Measurements from ENCODE around the gene SLC9A1.
"Not testable (repeated sequence)": the region's sequence is repeated elsewhere in the genome, so short reads cannot be mapped to it uniquely, and the experiment has no call there.

Gene SLC9A1

DNA sequence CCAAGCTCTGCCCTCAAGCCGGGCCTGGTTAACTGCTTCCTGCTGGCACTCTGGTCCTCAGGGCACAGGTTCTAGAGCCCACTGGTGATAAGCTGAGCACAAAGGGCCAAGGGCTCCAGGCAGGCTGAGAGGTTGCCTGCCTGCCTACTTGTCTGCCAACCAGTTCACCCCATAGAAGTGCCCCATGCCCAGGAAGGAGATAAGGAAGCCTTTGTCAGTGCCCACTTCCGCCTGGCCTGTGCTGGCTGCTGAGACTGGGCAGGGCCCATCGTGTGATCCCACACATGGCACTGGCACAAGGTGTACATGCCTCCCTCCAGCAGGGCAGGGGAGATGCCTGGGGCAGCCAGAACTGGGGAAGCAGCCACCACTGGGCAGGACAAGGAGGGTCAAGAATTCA lies 24.1 kb downstream of the SLC9A1 start:
- no peak for DNase-seq

DNA sequence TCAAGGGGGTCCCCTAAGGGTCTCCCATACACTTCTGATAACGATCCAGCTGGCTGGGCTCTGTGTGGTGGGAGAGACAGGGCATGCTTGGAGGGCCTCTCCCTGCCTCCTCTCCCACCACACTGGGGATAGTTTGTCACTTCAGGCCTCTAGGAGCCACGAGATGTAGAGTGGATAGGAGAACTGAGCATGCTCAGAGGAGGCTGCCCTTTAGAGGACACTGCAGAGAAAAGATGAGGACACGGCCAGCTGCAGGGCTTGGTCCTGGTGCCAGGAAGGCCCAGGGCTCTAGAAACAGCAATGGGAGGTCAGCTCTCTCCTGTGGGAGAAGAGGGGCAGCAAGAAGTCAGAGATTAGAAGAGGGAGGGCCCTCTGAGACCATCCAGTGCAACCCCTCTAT lies 25.7 kb downstream of the SLC9A1 start:
- no peak for DNase-seq

DNA sequence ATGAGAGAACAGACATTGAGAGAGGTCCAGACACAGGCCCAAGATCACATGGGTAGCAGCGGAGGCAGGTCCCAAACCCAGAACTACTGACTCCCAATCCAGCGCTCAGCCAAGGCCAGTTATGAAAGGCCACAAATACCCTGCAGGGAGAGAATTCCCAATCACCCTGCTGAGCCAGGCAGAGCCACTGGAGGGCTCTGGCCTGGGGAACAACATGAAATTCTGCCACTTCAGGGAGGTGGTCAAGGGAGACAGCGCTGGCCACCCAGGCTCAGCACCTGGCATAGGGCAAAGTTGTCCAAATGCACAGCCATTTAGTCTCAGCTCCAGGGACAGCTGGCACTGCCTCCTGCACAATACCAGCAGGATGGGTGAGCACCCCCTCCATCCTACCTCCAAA lies 27.5 kb downstream of the SLC9A1 start:
- DNase-seq, result no peak

- no peak for DNase-seq
Measured at GRCh38 chr1:27126391-27126790, 28.5 kb downstream of the SLC9A1 start.

- not testable (repeated sequence) for DNase-seq
Measured at GRCh38 chr1:27125125-27125524, 29.8 kb downstream of the SLC9A1 start.

GRCh38 chr1:27124405-27124804 lies 30.5 kb downstream of the SLC9A1 start:
- no peak for DNase-seq

GRCh38 chr1:27122652-27123051 lies 32.3 kb downstream of the SLC9A1 start:
- peak; percentile 56 for DNase-seq

DNA sequence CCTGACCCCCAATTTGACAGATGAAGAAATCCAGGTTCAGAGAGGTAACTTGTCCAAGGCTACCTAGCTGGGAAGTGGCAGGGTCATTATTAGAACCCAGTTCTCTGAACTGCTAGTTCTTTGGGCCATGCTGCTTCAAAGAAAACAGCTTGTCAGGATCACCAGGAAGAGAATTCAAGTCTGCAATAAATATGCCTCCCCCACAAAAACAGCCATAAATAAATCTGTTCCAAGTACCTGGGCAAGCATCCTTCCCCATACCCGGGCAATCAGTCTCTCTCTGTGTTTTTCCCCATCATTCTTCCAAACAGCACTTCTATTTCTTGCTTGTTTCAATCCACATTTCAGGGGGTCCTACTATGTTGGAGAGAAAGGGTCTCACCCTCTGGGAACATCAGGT lies 34.1 kb downstream of the SLC9A1 start:
- no peak for DNase-seq

DNA sequence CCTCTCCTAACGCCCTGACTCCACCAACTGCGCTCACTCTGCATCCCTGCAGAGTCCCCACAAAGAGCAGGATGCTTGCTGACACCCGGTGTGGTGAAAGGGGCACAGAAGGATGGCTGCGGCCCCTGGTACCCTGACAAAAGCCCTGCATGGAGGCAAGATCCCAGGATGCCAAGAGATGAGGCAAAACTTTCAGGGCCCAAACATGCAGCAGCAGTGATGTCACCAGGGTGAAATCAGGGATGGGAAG lies 36.6 kb downstream of the SLC9A1 start:
- DNase-seq, result no peak

DNA sequence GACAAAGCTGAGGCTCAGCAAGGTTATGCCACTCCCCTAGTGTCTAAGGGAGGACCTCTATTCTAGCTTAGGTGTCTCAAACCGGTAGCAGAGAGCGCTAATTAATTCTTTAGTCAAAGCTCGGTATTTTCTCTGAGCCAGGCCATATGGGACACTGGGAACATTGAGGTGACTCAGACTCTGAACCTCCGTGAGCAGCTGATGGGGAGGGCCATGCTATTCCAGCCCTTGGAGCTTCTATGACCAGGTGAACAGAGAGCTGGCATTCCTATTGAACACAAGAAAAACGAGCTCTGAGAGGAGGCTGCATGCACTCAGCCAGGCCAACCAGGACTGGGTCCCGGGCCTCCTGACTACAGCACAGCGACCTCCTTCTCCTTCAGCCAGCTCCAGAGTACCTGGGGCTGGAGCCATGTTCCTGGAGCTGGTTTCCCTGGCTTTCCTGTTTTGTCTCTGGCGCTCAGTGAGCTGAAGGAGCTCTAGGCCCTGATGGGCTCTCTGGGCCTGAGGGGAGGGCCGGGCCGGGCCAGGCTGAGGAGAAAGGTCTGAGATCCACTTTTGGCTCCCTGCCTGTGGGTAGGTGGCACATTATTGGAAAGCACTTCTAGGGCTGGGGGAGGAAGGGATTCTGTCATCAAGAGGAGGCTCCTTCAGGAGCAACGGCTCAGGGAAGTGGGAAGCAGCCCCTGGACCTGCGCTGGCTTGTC lies 37.0 kb downstream of the SLC9A1 start:
- DNase-seq, result no peak

- peak; percentile 92 for DNase-seq
Measured at GRCh38 chr1:27116697-27117096, 38.2 kb downstream of the SLC9A1 start.

GRCh38 chr1:27116232-27116631 lies 38.7 kb downstream of the SLC9A1 start:
- no peak for DNase-seq

DNA sequence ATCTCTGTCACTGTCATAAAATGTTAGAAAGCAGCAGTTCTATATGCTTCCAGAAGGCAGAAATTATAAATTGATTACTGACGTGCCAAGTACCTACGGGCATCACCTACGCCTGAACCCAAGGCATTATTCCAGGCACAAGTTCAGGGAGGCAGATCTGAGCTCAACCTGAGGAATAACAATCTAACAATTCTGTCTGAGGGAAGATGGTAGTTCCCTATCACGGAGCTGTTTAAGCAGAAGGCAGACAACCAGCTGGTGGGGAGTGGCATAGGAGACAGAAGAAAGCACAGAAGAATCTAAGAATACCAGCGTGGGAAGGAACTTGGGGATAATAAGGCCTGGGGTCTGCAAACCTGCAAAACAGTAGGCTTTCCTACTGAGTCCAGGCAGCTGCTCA lies 40.4 kb downstream of the SLC9A1 start:
- DNase-seq, result no peak

DNA sequence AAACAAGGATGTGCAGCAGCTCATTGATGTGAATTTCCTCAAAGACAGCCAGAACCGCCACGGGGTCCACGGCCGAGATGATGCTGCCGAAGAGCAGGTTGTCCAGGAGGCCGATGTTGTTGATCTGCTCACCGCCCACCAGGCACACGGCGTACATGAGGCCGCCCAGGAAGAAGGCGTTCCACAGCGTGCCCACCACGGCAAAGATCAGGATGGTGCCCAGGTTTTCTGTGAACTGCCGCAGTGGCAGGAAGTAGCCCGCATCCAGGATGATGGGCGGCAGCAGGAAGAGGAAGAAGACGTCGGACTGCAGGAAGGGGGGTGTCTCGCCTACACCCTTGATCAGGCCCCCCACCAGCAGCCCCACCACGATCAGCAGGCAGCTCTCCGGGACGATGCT lies 41.1 kb downstream of the SLC9A1 start:
- no peak for DNase-seq

GRCh38 chr1:27111626-27112573 lies 43.0 kb downstream of the SLC9A1 start:
- DNase-seq, result peak; percentile 97

DNA sequence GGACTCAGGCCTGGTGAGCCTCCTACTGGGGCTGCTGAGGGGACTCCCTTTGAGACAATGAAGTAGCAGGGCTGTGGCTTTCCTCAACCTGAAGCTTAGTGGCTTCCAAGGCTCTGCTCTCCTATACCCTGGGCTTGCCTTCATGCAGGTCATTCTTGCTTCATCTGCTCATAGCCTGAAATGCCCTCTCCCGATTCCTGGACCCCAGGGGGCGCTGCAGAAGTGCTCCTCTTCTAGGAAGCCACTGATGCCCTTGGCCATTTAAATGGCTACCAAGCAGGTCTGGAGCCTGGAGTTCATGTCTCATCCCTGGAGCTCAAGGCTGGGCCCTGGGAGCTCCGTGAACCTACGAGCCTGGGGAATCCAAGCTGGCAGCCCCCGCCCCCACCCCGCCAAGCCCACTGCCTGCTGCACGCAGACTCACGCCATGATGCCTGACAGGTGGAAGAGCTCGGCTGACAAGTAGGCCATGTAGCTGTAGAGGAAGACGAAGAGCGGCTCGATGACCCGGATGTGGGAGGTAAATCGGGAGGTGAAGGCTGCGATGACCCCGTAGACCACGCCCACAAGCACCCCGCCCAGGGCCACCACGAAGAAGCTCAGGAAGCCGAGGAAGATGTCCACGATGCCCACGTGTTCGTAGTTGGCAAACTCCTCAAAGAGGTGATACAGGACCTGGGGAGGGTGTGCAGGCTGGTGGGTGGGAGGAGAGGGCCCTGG lies 45.7 kb downstream of the SLC9A1 start:
- DNase-seq, result peak; percentile 47

DNA sequence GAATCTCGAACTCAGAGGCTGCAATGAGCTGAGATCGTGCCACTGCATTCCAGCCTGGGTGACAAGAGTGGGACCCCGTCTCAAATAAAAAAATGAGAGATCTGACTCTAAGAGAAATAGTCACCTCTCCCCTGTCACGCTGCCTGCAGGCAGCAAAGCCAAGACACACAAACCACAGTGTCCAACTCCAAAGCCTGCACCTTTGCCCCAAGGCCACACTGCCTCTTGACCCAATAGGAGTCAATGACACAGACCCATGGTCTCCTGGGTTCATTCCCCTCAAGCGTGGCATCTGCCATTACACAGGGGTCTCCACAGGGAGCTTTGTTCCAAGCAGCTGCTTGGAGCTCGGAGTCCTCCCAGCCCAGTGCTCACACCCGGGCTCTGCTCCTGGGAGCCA lies 46.3 kb downstream of the SLC9A1 start:
- no peak for DNase-seq

DNA sequence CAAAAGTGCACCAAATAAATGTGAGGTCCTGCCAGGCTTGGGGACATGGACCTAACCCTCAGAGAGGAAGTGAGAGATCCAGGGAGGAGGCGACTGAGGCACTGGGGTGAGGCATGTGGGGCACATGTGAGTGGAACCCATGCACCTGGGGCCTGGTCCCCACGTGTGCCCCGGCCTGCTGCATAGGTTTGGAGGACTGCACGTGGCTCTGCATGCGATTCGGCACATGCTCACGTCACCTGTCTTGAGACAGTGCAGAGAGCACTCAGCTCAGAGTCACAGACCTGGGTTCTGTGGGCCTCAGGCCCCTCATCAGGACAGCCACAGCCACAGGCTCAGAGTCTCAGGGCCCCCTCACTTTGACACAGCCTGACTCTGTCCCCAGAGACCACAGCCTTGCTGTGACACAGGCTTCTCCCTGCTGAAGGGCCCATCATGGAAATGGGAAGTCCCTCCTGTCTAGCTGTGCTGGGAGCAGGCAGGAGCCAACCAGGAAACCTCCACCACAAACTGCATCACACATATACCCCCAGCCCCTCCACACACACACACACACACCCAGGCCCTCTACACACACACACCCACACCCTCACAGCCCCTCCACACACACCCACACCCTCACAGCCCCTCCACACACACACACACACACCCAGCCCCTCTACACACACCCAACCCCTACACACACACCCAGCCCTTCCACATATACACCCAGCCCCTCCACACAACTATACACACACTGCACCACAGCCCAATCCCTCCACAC lies 48.2 kb downstream of the SLC9A1 start:
- peak; percentile 42 for DNase-seq

- DNase-seq, result no peak
Measured at GRCh38 chr1:27105018-27105417, 49.9 kb downstream of the SLC9A1 start.

GRCh38 chr1:27103498-27103897 lies 51.4 kb downstream of the SLC9A1 start:
- no peak for DNase-seq

- DNase-seq, result peak; percentile 78
Measured at GRCh38 chr1:27102707-27103468, 52.0 kb downstream of the SLC9A1 start.

DNA sequence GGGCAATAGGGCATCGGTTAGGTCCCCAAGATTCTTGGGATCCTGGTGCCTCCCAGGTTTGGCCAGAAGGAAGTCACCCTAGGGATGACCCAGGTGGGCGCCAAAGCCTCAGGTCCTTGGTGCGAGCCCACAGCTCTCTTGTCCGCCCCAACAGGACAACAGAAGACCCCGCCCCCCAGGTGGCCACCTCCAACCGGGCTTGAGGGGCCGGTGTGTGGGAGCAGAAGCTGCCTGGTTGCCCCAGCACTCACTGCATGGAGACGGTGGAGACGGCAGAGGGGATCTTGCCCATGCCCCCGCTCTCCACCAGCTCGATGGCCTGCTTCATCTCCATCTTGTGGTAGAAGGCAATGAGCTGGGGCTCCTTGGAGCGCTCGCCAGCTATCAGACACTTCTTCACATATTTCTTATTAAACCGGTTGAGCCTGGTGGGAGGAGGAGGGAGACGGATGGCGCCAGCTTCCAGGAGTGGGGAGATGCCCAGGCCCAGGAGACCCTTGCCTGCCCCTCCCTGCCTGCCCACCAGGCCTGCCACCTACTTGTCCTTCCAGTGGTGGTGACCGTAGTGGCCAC lies 52.7 kb downstream of the SLC9A1 start:
- DNase-seq, result no peak

All from suppressor macrophage treated with lipopolysaccharide for 4 hours (primary cell).